Stomach (tissue), 4 donors: ENCODE data around the gene MON1A.

Experiments used
- POLR2A ChIP-seq, 4 donors: fragments of 450-650 bp; IDR thresholded peaks; one replicate each; pipeline ENCODE4 v1.6.1; 2016; ENCODE audit warnings: antibody characterized with exemption in 4 of 4, control low read depth in 2 of 4, mild to moderate bottlenecking in 1 of 4, moderate library complexity in 1 of 4
- TF ChIP-seq, protein P1 (sequence below), 7 experiments: fragments of 450-650 bp in 4 of 7; fragments of 200-600 bp in 3 of 7; sonication (generic) in 3 of 7; IDR thresholded peaks; one replicate each; pipeline ENCODE4 v1.5.1; 2016 to 2019; ENCODE audit warnings: antibody characterized with exemption in 7 of 7, control low read depth in 2 of 7, mild to moderate bottlenecking in 1 of 7

DNA sequence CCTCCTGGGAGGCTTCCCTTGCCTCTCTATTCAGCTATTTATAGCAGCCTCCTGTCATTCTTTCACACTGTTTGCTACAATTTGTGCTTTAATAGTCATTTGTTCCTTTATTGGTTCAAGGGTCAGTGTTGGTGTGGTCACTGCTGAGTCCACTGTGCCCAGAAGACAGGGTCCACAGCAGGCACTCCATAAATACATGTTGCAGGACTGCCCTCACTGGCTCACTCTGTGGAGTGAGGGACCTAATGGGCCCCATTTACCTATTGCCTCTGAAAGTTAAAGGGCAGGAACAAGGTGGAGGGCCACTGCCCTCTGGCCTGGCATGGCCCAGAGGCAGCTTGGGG lies 42.7 kb downstream of the MON1A start:
- TF ChIP-seq POLR2A (IDR thresholded peaks at IDR 0.05), result no peak
- TF ChIP-seq, protein P1, sequence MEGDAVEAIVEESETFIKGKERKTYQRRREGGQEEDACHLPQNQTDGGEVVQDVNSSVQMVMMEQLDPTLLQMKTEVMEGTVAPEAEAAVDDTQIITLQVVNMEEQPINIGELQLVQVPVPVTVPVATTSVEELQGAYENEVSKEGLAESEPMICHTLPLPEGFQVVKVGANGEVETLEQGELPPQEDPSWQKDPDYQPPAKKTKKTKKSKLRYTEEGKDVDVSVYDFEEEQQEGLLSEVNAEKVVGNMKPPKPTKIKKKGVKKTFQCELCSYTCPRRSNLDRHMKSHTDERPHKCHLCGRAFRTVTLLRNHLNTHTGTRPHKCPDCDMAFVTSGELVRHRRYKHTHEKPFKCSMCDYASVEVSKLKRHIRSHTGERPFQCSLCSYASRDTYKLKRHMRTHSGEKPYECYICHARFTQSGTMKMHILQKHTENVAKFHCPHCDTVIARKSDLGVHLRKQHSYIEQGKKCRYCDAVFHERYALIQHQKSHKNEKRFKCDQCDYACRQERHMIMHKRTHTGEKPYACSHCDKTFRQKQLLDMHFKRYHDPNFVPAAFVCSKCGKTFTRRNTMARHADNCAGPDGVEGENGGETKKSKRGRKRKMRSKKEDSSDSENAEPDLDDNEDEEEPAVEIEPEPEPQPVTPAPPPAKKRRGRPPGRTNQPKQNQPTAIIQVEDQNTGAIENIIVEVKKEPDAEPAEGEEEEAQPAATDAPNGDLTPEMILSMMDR (IDR thresholded peaks at IDR 0.05), result no peak
